Prostate gland (tissue), 2 donors: ENCODE measurements around the gene LRRC26.

ENCODE experiments used
- POLR2A ChIP-seq: fragments of 450-650 bp; IDR thresholded peaks from one replicate; pipeline ENCODE4 v1.6.1; 2016; ENCODE audit warnings: antibody characterized with exemption, mild to moderate bottlenecking
- TF ChIP-seq, protein P1 (sequence below), 4 experiments: fragments of 200-600 bp in 2 of 4; fragments of 450-650 bp in 2 of 4; sonication (generic) in 2 of 4; IDR thresholded peaks; 1 replicate in 3 of 4; 2 replicates in 1 of 4; pipeline ENCODE4 v1.5.1; 2016 to 2019; ENCODE audit warnings: antibody characterized with exemption in 4 of 4, mild to moderate bottlenecking in 2 of 4, moderate library complexity in 2 of 4

DNA sequence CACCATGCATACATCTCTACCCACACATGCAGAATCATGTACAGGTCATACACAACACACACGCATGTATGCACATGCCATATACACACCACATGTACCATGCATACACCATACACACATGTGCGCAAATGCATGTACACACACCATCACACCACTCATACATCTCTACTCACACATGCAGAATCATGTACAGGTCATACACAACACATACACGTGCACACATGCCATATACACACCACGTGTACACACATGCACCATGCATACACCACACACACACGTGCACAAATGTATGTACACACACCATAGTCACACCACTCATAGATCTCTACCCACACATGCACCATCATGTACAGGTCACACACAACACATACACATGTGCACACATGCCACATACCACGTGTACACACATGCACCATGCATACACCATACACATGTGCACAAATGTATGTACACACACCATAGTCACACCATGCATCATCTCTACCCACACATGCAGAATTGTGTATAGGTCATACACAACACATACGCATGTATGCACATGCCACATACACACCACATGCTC lies 16.9 kb downstream of the LRRC26 start:
- TF ChIP-seq, protein P1, sequence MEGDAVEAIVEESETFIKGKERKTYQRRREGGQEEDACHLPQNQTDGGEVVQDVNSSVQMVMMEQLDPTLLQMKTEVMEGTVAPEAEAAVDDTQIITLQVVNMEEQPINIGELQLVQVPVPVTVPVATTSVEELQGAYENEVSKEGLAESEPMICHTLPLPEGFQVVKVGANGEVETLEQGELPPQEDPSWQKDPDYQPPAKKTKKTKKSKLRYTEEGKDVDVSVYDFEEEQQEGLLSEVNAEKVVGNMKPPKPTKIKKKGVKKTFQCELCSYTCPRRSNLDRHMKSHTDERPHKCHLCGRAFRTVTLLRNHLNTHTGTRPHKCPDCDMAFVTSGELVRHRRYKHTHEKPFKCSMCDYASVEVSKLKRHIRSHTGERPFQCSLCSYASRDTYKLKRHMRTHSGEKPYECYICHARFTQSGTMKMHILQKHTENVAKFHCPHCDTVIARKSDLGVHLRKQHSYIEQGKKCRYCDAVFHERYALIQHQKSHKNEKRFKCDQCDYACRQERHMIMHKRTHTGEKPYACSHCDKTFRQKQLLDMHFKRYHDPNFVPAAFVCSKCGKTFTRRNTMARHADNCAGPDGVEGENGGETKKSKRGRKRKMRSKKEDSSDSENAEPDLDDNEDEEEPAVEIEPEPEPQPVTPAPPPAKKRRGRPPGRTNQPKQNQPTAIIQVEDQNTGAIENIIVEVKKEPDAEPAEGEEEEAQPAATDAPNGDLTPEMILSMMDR (IDR thresholded peaks at IDR 0.05), result no peak
- TF ChIP-seq POLR2A, result no peak
